Body of pancreas (tissue), 4 donors: ENCODE measurements around the gene TRPM7.

Experiments
- POLR2A ChIP-seq, 3 donors: fragments of 450-650 bp; IDR thresholded peaks; one replicate each; pipeline ENCODE4 v1.6.1; 2016; ENCODE audit warnings: antibody characterized with exemption in 3 of 3, mild to moderate bottlenecking in 2 of 3
- TF ChIP-seq, protein P1 (sequence below), 7 experiments: fragments of 450-650 bp in 4 of 7; fragments of 200-600 bp in 3 of 7; sonication (generic) in 3 of 7; IDR thresholded peaks; one replicate each; pipeline ENCODE4 v1.5.1; 2016 to 2019; ENCODE audit warnings: antibody characterized with exemption in 7 of 7

GRCh38 chr15:50685976-50686468 is 575 bp downstream of the TRPM7 start:
- TF ChIP-seq, protein P1, sequence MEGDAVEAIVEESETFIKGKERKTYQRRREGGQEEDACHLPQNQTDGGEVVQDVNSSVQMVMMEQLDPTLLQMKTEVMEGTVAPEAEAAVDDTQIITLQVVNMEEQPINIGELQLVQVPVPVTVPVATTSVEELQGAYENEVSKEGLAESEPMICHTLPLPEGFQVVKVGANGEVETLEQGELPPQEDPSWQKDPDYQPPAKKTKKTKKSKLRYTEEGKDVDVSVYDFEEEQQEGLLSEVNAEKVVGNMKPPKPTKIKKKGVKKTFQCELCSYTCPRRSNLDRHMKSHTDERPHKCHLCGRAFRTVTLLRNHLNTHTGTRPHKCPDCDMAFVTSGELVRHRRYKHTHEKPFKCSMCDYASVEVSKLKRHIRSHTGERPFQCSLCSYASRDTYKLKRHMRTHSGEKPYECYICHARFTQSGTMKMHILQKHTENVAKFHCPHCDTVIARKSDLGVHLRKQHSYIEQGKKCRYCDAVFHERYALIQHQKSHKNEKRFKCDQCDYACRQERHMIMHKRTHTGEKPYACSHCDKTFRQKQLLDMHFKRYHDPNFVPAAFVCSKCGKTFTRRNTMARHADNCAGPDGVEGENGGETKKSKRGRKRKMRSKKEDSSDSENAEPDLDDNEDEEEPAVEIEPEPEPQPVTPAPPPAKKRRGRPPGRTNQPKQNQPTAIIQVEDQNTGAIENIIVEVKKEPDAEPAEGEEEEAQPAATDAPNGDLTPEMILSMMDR (IDR thresholded peaks at IDR 0.05): no peak
- no peak for TF ChIP-seq POLR2A (IDR thresholded peaks at IDR 0.05)
